HUES48 (cell line): Measurements from ENCODE around the gene RRAS2.
A peak's percentile ranks its signal among the peaks of the same experiment; 100 is the strongest.
"Not testable (repeated sequence)": the region's sequence is repeated elsewhere in the genome, so short reads cannot be mapped to it uniquely, and the experiment has no call there.

Source experiments
- H3K27ac ChIP-seq: one replicate; pipeline ENCODE4 v1.7.0; 2013; ENCODE audit warnings: low read depth, low read length, inconsistent platforms
- H3K27me3 ChIP-seq: 2 replicates; pipeline ENCODE4 v1.6.1; 2013; ENCODE audit warnings: mild to moderate bottlenecking, low read length; ENCODE audit not compliant: control insufficient read depth, insufficient read depth
- H3K36me3 ChIP-seq: 2 replicates; pipeline ENCODE4 v1.6.1; 2013; ENCODE audit warnings: low read length; ENCODE audit not compliant: control insufficient read depth, insufficient read depth
- H3K4me1 ChIP-seq: 2 replicates; pipeline ENCODE4 v1.6.1; 2013; ENCODE audit warnings: mild to moderate bottlenecking, low read length; ENCODE audit not compliant: control insufficient read depth, insufficient read depth
- H3K4me3 ChIP-seq: 2 replicates; pipeline ENCODE4 v1.5.1; 2013; ENCODE audit warnings: mild to moderate bottlenecking, low read depth, low read length
- H3K9ac ChIP-seq: 2 replicates; pipeline ENCODE4 v1.6.1; 2013; ENCODE audit warnings: mild to moderate bottlenecking, low read depth, low read length, moderate library complexity
- H3K9me3 ChIP-seq: 2 replicates; pipeline ENCODE4 v1.6.1; 2013; ENCODE audit warnings: low read length; ENCODE audit not compliant: control insufficient read depth, insufficient read depth

Gene RRAS2

GRCh38 chr11:14254533-14255237 is 104.3 kb downstream of the RRAS2 start:
- no peaks in the 10 kb centered on the region for H3K36me3 ChIP-seq
- no peak overlapping the region for H3K4me3 ChIP-seq
- H3K4me1 ChIP-seq, result no peaks in the 10 kb centered on the region
- H3K27me3 ChIP-seq, result no peaks in the 10 kb centered on the region
- H3K27ac ChIP-seq, result no peak overlapping the region
- H3K9ac ChIP-seq, result no peak overlapping the region
- no peaks in the 10 kb centered on the region for H3K9me3 ChIP-seq

GRCh38 chr11:14253840-14254239 is 105.1 kb downstream of the RRAS2 start:
- Histone ChIP-seq H3K27me3 (no peaks in the 10 kb centered on the region), H3K9me3 (no peaks in the 10 kb centered on the region), H3K27ac (no peak overlapping the region), H3K4me3 (no peak overlapping the region), H3K36me3 (no peaks in the 10 kb centered on the region), H3K4me1 (peaks cover 4% of the 10 kb centered on the region), H3K9ac (no peak overlapping the region)

- no peaks in the 10 kb centered on the region for H3K27me3 ChIP-seq
- no peaks in the 10 kb centered on the region for H3K36me3 ChIP-seq
- H3K9me3 ChIP-seq, result no peaks in the 10 kb centered on the region
Observed at GRCh38 chr11:14253421-14253820, 105.6 kb downstream of the RRAS2 start.

GRCh38 chr11:14252501-14252900 is 106.5 kb downstream of the RRAS2 start:
- not testable (repeated sequence) for H3K4me3 ChIP-seq

More at GRCh38 chr11:14253421-14253820, 105.6 kb downstream of the RRAS2 start:
- no peak overlapping the region for H3K27ac ChIP-seq
- peaks cover 8% of the 10 kb centered on the region for H3K4me1 ChIP-seq
- no peak overlapping the region for H3K4me3 ChIP-seq
- H3K9ac ChIP-seq, result no peak overlapping the region

GRCh38 chr11:14251754-14252153 is 107.2 kb downstream of the RRAS2 start:
- H3K27me3 ChIP-seq, result no peaks in the 10 kb centered on the region
- H3K4me3 ChIP-seq, result no peak overlapping the region
- no peaks in the 10 kb centered on the region for H3K9me3 ChIP-seq
- H3K27ac ChIP-seq, result no peak overlapping the region
- H3K9ac ChIP-seq, result no peak overlapping the region
- H3K4me1 ChIP-seq, result peaks cover 18% of the 10 kb centered on the region
- H3K36me3 ChIP-seq, result no peaks in the 10 kb centered on the region

More at GRCh38 chr11:14252501-14252900, 106.5 kb downstream of the RRAS2 start:
- peaks cover 17% of the 10 kb centered on the region for H3K4me1 ChIP-seq
- not testable (repeated sequence) for H3K27me3 ChIP-seq, H3K9me3 ChIP-seq, H3K27ac ChIP-seq, H3K36me3 ChIP-seq, H3K9ac ChIP-seq

- Histone ChIP-seq H3K27ac (no peak overlapping the region), H3K4me3 (no peak overlapping the region), H3K9me3 (no peaks in the 10 kb centered on the region), H3K27me3 (no peaks in the 10 kb centered on the region), H3K36me3 (no peaks in the 10 kb centered on the region), H3K4me1 (peaks cover 18% of the 10 kb centered on the region), H3K9ac (no peak overlapping the region)
Observed at GRCh38 chr11:14249121-14249963, 109.6 kb downstream of the RRAS2 start.

- Histone ChIP-seq H3K4me1 (peaks cover 18% of the 10 kb centered on the region), H3K4me3 (no peak overlapping the region), H3K9me3 (no peaks in the 10 kb centered on the region), H3K9ac (no peak overlapping the region), H3K27ac (peak overlapping the region; percentile 47), H3K27me3 (no peaks in the 10 kb centered on the region), H3K36me3 (no peaks in the 10 kb centered on the region)
Observed at GRCh38 chr11:14248580-14248981, 110.4 kb downstream of the RRAS2 start.

GRCh38 chr11:14245444-14245843 is 113.5 kb downstream of the RRAS2 start:
- Histone ChIP-seq H3K36me3 (no peaks in the 10 kb centered on the region), H3K4me1 (peaks cover 18% of the 10 kb centered on the region), H3K27me3 (no peaks in the 10 kb centered on the region), H3K27ac (no peak overlapping the region), H3K4me3 (no peak overlapping the region), H3K9ac (no peak overlapping the region), H3K9me3 (no peaks in the 10 kb centered on the region)

- H3K27ac ChIP-seq, result no peak overlapping the region
- H3K9me3 ChIP-seq, result no peaks in the 10 kb centered on the region
- peaks cover 18% of the 10 kb centered on the region for H3K4me1 ChIP-seq
- no peaks in the 10 kb centered on the region for H3K27me3 ChIP-seq
- no peaks in the 10 kb centered on the region for H3K36me3 ChIP-seq
- no peak overlapping the region for H3K4me3 ChIP-seq
- no peak overlapping the region for H3K9ac ChIP-seq
Observed at GRCh38 chr11:14244926-14245325, 114.1 kb downstream of the RRAS2 start.

- Histone ChIP-seq H3K9ac (no peak overlapping the region), H3K4me1 (peaks cover 3% of the 10 kb centered on the region; the same call in 1 of the 2 replicates), H3K9me3 (no peaks in the 10 kb centered on the region), H3K4me3 (no peak overlapping the region), H3K36me3 (no peaks in the 10 kb centered on the region), H3K27me3 (no peaks in the 10 kb centered on the region), H3K27ac (no peak overlapping the region)
Observed at GRCh38 chr11:14242733-14243132, 116.2 kb downstream of the RRAS2 start.

GRCh38 chr11:14242187-14242586 is 116.8 kb downstream of the RRAS2 start:
- Histone ChIP-seq H3K4me3 (no peak overlapping the region), H3K27ac (no peak overlapping the region), H3K4me1 (no peaks in the 10 kb centered on the region), H3K36me3 (no peaks in the 10 kb centered on the region), H3K9ac (no peak overlapping the region), H3K9me3 (no peaks in the 10 kb centered on the region), H3K27me3 (no peaks in the 10 kb centered on the region)
